ENCODE results near the gene SDR39U1.

The SDR39U1 gene

DNA sequence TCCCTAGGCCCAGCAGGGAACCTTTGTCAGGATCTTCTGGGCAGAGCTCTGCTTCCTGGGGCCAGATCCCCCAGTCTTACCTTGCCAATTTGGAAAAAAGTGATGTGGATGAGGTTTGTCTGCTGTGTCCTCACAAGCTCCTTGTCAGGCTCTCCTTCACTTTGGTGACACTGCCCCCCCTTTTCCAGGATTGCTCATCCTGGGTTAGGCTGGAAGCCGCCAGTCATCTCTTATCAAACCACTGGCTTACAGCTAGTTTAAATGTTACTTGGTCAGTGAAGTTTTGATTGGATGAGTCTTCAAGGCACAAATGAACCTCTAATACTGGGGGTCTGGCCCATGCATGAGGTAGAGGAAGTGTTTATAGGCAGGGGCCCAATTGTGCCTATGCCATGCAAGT lies 28.5 kb downstream of the SDR39U1 start:
- no peak for DNase-seq

GRCh38 chr14:24411443-24412389 lies 30.9 kb downstream of the SDR39U1 start:
- DNase-seq = peak in 1 of 56 donors; percentile 17

GRCh38 chr14:24409956-24410355 lies 32.6 kb downstream of the SDR39U1 start:
- no peak for DNase-seq

DNA sequence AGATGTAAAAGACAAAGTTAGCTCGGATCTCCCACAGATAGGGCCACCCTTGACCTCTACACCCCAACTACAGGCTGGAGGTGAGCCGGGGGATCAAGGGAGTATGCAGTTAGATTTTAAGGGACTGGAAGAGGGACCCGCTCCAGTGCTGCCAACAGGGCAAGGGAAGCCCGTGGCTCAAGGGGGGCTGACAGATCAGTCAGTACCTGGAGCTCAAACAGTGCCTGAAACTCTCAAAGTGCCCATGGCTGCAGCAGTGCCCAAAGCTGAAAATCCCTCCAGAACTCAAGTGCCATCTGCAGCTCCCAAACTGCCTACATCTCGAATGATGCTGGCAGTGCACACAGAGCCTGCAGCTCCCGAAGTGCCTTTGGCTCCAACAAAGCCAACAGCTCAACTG lies 33.4 kb downstream of the SDR39U1 start:
- no peak for DNase-seq

DNA sequence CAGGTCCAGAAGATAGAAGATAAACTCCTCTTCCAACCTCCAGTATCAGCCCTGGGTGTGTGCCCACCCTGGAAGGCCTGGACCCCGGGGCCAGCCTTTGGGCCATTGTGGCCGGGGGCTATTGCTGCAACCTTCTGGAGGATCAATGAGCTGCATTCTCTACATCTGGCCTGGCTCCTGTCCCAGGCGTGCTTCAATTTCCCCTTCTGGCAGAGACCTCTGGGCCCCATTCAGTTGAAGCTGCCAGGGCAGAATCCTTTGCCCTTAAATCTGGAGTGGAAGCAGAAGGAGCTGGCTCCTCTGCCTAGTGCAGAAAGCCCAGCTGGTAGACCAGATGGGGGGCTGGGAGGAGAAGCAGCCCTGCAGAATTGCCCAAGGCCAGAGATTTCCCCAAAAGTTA lies 33.8 kb downstream of the SDR39U1 start:
- peak in 3 of 56 donors; percentile 20 to 30 (median 27) for DNase-seq

GRCh38 chr14:24407608-24408325 lies 34.8 kb downstream of the SDR39U1 start:
- no peak for DNase-seq

GRCh38 chr14:24406416-24406815 lies 36.2 kb downstream of the SDR39U1 start:
- no peak for DNase-seq

- DNase-seq = no peak
Measured at GRCh38 chr14:24404814-24405213, 37.8 kb downstream of the SDR39U1 start.

DNA sequence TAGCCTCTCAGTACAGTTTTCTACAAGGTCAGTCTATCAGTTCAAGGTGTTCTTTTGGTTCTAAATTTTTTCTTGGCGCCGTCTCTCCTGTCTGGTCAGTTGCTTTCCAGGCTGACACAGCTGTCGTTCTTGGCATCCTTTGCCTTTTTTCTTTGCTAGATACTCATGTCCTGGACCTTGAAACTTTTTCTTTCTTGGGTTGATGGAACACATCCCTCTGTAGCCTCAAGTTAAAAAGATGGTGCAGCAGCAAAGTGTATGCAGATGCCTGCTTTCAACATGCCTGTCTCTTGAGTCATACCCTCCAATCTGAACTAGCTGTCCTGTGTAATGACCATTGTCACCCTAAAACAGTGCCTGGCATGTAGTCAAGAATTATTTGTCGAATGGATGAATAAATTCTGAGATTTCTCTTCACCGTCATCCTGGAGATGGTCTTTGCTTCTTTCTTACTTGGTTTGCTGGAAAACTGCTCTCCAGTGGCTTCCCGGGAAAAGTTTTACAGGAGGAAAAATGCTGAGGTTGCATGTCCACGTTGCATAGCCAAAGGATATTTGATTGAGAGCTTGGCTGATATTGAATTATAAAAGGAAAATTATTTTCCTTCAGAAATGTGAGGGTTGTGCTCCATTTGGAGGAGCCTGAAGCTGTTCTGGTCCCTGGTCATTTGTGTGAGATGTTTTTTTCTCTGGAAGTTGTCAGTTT lies 39.1 kb downstream of the SDR39U1 start:
- DNase-seq = no peak

DNA sequence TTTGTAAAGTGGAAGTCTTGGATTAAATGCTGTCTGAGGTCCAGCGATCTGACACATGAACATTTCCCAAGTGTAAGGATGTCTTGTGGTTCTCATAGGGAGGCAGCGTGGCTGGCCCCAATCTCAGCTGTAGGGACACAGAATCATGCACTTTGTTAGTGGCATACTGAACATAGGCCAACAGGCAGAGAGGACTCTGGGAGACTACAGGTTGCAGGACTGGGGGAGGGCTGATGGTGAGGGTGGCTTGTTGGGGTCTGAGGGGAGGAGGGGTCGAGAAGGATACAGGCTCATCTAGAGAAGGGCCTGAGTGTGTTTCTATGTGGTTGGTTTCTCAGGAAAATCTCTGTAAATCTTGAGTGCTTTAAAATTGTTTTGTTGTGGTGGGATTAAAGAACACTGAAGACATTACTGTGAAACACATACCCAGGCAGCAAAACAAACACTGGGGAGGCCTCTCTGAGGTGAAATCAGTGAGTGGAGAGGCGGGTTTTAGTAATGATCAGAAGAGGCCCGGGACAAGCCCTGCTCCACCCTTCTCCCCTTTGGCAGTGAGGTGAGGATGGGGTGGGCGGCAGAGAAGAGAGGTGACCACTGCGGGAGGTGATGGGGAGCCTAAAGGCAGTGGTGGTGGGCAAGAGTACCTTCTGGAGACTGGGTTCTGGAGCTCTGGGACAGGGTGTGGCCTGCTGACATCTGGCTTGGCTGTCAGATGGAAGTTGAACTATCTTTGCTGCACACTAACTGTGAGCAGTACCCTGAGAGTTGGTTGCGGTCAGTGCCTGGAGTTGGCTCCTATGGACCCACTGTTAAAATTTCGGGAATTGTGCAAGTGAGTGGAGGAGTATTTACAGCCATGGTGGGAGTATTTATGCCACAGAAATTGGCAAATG lies 40.5 kb downstream of the SDR39U1 start:
- no peak for DNase-seq

GRCh38 chr14:24399999-24400718 lies 42.4 kb downstream of the SDR39U1 start:
- no peak for DNase-seq

DNA sequence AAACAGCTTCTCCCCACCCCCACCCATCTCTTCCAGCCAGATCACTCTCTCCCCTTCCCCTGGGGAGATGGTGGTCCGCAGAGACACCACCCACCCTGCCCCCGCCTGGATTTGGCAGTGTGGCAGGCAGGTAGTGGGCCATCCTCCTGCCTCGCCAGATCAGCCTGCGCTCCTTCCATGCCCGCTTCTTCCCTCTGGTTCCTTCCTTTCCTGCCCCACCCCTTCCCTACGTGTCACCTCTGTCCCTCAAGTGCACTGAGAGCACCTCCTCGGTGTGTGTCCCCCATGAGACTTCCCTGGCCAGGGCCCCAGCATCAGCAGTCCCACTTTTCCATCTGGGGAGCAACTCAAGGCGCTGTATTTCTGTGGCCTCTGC lies 43.1 kb downstream of the SDR39U1 start:
- DNase-seq = no peak

- DNase-seq = peak in 10 of 56 donors; percentile 7 to 59 (median 26)
Measured at GRCh38 chr14:24398653-24399446, 43.7 kb downstream of the SDR39U1 start, which contains the start of gene NYNRIN. Gene NYNRIN (plus strand): TSS chr14:24399003. CDS start chr14:24399247, 244 bp downstream.

DNA sequence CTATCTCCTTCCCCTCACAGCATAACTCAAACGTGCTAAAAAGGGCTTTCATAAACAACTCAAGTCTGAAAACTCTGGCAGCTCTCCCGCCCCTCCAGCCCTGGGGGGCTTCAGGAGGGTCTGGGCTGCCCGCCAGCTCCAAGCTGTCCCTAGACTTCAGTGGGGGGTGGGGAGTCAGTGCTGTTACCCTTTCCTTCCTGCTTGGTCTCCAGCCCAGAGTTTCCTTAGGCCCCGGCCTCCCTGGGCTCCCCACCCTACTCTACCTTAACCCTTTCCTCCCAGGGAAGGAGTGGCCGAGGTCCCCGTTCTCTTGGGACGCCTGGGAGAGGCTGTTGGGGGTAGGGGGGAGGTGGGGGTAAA lies 44.3 kb downstream of the SDR39U1 start:
- DNase-seq = no peak

- DNase-seq = no peak
Measured at GRCh38 chr14:24397639-24398292, 44.8 kb downstream of the SDR39U1 start.

- no peak for DNase-seq
Measured at GRCh38 chr14:24395609-24396582, 46.7 kb downstream of the SDR39U1 start.

GRCh38 chr14:24394275-24394674 lies 48.3 kb downstream of the SDR39U1 start:
- DNase-seq = no peak

All from nucleus accumbens (tissue), 56 donors.